Measurements from ENCODE around the gene EGFR.
"Not testable (repeated sequence)": the region's sequence is repeated elsewhere in the genome, so short reads cannot be mapped to it uniquely, and the experiment has no call there.

EGFR gene

DNA sequence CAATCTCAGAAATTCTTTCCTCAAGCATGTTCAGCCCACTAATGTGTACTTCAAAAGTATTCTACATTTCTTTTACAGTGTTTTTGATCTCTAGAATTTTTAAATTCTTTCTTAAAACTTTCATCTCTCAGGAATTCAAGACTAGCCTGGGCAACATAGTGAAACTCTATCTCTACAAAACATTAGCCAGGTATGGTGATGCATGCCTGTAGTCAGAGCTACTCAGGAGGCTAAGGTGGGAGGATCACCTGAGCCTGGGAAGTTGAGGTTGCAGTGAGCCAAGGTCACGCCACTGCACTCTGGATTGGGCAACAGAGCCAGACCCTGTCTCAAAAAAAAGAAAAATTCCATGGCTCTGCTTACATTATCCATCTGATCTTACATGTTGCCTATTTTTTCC is 5.0 kb upstream of the EGFR start:
- no peak for DNase-seq

DNA sequence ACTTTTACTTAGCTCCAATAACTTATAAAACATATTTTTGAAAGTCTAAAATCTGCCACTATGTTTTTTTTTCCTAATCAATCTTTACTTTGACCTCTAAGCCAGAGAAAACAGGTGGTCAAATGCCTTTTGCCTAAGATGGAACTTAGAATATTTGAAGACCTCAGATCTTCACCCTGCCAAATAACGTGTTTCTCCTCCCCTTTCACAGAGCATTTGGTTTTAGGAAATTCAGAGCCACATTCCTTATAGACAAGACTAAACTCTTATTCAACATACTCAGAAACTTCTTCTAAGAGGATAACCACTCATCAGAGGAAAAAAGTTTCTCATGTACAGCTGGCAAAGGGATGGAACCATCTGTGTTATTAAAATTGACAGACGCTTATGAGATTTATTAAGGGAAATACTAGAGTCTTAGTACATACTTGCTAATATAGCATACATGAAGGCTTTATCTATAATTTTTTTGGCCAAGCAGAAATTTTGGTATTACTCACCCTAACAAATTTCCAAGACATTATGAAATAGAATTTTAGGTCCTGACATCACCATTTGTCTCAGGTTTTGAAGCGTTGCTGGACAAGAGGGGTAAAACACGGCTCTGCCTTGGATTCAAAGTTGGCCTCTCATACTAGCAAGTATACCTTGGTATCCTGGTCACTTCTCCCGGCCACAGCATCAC is 2.6 kb upstream of the EGFR start:
- no peak for DNase-seq

DNA sequence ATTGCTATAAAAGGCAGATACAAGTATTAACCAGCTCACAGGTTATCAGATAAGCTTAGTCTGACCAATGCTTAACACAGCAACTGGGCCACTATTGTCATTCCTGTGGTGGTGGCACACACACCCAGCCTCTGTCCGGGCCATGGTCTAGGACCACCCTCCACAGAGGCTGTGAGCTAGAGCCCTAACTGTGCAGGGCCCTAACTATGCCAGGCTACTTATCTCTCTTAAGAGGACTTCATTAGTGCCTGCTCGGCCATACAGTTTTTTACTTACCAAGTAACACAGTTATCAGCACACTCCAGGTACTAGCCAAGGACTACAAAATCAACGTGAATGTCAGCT is 2.1 kb upstream of the EGFR start:
- DNase-seq, result no peak

DNA sequence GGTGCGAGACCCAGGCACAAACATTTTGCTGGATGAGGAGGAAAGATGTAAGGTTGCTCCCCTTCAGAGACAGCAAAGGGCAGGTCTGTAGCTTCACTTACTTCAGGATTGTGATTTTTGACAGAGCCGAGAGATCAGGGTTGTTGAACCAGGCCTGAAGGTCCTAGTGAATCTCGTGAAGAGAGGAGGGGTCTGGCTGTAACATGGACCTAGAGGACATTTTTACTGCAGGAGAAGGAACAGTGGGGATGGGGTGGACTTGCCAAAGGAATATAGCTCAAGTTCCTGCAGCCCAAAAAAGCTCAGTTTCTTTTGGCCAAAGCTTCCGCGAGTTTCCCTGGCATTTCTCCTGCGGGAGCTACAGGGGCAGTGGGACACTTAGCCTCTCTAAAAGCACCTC is 976 bp upstream of the EGFR start:
- no peak for DNase-seq

DNA sequence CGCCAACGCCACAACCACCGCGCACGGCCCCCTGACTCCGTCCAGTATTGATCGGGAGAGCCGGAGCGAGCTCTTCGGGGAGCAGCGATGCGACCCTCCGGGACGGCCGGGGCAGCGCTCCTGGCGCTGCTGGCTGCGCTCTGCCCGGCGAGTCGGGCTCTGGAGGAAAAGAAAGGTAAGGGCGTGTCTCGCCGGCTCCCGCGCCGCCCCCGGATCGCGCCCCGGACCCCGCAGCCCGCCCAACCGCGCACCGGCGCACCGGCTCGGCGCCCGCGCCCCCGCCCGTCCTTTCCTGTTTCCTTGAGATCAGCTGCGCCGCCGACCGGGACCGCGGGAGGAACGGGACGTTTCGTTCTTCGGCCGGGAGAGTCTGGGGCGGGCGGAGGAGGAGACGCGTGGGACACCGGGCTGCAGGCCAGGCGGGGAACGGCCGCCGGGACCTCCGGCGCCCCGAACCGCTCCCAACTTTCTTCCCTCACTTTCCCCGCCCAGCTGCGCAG is 424 bp downstream of the EGFR start:
- no peak for DNase-seq

DNA sequence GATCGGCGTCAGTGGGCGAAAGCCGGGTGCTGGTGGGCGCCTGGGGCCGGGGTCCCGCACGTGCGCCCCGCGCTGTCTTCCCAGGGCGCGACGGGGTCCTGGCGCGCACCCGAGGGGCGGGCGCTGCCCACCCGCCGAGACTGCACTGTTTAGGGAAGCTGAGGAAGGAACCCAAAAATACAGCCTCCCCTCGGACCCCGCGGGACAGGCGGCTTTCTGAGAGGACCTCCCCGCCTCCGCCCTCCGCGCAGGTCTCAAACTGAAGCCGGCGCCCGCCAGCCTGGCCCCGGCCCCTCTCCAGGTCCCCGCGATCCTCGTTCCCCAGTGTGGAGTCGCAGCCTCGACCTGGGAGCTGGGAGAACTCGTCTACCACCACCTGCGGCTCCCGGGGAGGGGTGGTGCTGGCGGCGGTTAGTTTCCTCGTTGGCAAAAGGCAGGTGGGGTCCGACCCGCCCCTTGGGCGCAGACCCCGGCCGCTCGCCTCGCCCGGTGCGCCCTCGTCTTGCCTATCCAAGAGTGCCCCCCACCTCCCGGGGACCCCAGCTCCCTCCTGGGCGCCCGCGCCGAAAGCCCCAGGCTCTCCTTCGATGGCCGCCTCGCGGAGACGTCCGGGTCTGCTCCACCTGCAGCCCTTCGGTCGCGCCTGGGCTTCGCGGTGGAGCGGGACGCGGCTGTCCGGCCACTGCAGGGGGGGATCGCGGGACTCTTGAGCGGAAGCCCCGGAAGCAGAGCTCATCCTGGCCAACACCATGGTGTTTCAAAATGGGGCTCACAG is 1.1 kb downstream of the EGFR start:
- DNase-seq, result no peak

DNA sequence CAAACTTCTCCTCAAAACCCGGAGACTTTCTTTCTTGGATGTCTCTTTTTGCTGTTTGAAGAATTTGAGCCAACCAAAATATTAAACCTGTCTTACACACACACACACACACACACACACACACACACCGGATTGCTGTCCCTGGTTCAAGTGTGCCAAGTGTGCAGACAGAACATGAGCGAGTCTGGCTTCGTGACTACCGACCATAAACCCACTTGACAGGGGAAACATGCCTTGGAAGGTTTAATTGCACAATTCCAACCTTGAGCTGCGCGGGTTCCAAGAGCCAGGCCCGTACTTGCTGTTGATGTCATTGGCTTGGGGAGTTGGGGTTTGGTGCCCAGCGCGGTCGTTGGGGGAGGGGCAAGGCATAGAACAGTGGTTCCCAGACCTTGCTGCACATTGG is 1.7 kb downstream of the EGFR start:
- no peak for DNase-seq

DNA sequence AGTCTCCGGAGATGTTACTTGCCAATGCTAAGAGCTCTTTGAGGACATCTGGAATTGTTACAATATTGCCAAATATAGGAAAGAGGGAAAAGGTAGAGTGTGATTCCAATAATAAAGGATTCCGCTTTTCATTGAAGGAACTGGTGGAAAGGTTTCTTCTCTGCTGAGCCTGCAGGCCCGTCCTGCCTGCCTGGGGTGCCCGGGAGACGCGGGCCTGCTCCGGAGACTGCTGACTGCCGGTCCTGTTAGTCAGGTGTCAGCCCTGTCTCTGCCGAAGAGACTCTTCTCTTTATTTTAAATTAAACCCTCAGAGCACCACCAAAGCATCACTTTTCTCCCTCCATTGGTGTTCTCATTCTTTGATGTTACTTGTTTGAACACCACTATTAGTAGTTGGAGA is 2.2 kb downstream of the EGFR start:
- DNase-seq, result no peak

DNA sequence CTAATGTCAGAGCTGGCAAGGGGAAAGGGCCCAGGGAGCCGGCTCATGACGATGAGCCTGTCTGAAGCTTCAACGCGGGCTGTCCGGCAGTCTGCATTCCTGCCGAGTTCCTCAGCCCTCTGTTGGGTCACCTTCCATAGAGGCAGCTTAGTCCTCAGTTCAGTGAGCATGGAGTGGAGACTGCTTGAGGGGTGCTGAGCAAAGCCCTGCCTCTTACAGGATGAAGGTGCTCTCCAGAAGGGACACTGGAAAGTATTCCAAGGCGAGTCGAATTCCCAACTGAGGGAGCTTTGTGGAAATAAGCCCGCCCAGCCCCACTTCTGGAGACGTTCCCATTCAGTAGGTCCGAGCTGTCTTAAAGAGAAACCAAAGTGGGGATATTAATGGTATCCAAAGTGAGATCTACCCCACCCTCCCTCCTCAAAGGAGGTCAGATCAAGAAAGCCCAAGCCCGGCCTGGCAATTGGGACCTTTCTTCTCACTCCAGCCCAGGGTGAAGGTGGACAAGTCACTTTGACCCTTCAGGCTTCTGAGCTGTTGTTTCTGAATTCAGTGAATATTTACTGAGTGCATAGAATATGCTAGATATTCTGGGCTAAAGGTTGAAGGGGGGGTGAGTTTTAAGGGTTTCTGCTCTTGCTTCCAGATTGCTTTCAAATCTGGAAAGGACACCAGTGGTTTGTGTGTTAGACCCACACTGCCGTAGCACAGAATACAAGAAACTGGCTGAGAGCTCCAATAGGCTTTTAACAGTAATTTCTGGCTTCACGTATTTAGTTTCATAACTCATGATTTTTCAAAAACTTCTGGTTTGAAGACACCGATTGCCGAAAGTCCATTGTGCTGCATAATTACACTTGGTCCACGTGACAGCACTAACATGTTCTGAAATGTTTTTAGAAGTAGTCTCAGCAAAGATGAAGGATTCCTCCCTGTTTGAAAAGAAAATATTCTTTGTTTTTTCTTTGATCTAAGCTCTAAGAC is 3.5 kb downstream of the EGFR start:
- DNase-seq, result no peak

DNA sequence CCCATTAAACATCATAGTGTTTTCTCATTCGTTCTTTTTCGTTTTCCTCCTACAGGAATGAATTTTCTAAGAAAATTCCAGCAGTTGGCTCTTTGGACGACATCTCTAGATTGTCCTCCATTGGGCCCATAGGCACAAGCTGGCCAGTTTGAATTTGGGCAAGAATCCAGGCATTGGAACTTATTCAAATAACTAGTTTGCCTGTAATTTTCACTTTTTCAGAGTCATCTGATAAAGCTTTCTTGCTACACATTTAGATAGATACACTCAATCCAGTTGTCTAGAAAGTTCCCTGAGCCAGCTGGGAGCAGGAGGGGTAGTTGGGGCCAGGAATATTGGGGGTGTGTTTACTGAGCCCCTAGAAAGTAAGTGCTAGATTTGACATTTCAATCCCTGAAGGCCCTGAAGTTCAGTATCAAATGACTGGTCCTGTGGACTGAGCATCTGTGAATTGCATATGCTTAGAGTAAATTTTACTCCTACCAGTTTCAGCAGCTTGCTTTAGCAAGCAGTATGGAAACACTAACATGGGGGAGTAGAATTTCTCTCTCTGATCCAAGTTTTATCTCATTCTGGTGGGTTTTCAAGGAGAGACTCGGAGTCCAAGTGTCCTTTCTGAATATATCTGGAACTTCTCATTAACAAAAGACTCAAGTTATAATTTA is 5.2 kb downstream of the EGFR start:
- no peak for DNase-seq

DNA sequence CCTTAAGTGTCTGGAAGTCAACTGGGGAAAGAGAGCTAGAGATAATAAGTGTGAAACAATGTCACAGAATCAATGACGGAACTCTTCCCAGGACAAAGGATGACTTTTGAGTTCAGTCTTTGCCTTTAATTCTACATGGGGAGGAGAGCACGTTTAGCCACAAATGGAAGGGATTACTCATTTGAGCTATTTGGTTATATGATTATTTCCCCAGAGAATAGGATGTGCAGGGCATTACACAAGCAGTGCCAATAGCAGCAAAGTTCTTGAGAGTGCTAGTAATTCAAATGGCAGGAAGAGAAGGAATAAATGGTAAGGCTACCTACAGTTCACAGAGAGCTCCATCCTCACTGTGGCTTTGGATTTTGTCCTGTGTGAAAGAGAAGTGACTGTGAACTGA is 6.0 kb downstream of the EGFR start:
- DNase-seq, result no peak

DNA sequence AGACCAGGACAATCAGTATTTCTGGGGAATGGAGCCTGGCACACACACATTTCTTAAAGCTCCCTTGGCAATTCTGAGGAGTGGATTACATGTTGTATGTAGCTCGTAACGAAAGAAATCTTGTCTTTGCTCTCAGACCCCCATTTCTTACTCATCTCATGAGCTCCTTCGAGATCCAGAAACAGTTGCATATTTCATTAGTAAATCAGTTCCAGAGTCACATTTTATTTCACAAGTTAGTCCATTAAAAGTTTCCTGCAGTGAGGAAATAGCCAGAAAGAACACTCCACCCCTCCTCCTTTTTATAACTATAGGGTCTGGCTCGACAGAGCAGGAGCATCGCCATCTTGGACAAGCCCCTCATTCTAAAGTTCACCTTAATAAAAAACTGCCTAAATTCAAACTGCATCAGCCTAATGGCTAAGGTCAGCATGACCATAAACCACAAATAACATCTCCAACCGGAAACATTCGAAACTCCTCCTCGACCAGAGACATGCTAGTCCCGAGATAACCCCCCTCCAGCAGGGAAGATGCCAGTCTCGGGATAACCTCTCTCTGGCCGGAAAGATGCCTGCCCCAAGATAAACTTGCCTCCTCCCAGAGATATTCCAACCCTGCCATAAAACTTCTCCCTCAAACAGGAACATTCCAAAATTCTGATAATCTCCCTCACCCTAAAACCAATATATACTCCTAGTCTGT is 7.4 kb downstream of the EGFR start:
- DNase-seq, result no peak

DNA sequence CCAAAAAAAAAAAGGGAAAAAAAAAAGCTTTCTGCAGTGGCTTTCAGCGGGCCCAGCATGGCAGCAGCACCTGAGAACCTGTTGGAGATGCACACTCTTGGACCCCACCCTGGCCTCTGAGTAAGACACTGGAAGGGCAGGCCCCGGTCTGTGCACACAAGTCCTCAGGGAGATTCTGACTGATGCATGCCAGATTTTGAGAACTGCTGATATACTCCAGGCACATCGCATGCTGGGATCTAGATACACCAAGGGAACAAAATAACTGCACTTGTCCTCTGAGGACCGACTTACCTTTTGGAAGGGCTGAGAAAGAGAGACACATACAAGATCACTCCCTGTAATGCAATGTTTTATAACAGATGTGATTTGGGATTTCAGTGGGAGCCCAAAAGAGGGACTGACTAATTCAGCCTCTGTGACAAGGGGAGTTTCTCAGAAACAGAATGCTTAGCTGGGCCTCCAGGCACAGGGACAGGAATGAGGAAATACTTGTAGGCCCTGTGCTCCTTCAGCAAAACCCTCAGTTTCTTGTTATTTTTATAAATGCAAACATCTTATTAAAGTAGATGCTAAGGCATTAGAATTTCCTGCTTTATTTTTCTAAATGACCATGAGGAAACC is 8.2 kb downstream of the EGFR start:
- DNase-seq, result no peak

DNA sequence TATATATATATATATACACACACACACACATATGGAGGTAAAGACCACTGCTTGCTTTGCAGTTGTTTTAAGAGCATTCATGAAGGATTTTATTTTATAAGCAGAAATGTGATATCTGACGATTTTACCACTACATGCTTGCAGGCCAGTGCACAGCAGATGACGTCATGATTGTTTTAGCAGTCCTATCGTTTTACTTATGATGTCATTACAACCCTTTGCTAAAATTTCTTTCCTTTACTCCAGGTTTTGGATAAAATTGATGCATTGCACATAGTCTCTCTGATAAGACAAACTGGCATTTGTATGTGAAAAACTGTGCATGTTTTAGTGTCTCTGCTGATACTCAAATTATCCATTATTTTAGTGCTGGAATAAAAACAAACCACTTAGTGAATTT is 9.2 kb downstream of the EGFR start:
- DNase-seq, result no peak

DNA sequence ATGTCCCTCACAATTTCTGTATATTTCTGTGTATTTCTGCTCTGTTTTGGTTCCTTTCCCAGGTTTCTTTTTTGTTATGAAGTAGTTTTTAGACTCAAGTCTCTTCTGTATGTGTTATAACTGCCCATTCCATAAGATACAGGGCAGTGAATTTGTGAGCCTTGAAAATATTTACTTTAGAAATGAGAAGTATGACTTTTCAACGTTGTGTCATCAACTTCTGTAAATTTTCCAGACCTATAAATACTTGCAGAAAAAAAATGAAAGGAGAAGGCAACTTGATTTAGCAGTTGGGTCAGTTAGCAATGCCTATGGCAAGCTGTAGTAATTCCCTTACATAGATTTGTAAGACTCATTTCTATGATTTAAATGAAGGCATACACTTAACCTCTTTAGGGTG is 11.5 kb downstream of the EGFR start:
- no peak for DNase-seq

DNA sequence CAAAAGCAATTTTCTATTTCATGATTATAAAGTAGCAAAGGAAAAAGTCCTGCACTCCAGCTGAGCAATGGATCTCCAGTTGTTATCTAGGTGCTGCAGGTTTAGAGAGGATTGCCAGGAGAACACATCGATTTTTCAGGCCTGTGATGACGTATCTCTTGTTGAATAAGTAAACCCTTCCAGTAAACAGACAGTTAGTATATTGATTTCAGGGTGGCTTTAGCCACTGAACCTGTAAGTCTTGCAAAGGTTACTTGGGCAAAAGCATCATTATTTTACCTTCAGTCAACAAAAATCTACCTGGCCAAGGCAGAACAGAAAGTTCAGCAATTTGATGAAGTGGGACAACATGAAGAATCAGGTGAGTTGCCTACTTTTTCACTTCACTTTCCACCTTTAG is 12.3 kb downstream of the EGFR start:
- DNase-seq, result no peak

DNA sequence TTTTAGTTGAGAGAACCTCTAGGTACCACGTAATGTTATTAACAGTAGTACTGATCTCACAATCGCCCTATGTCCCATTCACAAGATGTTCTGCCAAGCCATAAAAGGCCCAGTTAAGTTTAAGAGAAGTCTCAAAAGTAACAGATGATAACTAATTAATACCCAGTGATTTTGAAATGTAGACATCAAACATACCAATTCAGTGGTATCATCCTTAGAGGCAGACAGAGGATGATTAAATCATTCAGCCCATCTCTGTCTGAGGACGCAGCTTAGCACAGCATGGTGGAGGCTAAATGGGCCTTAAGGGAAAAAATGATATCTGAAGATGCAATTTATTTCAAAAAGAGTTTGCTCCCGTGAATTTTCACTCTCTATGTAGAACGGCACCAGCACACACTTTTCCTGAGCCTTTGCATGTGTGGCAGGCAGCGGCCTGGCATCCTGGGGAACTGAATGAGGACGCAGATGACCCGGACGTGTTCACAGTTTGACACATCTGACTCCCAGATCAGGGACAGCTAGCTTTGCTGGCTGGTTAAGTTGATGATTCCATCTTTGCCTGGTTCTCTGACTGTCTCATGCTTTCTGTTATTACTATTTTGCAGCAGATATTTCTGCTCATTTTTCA is 13.4 kb downstream of the EGFR start:
- DNase-seq, result no peak

DNA sequence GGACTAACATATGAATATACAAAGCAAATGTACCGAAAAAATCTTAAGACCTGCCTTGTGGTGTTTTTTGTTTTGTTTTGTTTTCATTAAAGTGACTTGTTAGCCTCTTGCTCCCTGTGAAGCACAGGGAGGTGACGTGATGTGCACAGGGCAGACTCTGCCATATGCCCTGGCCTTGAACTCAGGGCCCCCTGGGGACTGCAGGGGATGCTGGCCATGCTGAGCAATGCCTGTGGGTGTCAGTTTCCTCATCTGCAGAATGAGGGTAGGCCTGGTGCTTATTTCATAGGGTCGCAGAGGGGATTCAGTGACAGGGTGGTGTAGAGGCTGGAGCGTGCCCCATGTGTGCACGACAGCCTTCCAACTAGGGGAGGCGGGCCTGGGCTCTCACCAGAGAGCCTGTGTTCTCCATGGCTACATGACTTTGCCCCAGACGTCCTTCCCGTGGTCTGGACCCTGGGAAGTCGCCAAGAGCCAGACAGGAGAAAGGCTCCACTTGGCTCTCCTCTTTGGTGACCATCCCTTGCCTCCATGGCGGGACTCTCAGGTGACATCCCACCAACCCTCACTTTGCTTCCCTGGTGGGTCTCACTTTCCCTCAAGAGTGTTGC is 14.5 kb downstream of the EGFR start:
- DNase-seq, result no peak

DNA sequence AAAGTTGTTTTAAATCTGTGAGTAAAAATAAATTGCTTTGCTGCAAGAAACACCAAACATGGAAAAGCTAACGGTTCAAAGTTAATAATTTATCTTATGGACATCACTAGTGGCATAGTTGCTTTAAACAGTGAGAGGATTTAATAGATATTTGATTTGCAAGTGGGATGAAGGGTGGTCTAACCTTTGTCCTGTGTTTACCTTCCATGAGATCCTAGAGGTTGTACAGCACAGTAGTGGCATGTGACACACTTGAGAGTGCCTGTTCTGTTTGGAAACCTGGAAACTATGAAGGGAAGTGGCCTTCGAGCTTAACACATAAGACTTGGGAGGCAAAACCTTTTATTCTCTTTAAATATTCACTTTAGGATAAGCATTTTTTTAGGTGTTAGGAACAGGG is 16.0 kb downstream of the EGFR start:
- no peak for DNase-seq

DNA sequence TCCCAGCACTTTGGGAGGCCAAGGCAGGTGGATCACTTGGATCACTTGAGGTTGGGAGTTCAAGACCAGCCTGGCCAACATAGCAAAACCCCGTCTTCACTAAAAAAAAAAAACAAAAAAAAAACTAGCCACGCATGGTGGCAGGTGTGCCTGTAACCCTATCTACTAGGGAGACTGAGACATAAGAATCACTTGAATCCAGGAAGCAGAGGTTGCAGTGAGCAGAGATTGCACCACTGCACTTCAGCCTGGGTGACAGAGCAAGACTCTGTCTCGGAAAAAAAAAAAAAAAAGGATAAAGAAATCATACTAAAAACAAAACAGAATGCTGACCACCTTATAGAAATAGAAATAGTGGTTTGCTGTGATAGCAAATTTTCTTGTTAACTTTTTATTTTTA is 16.6 kb downstream of the EGFR start:
- DNase-seq, result not testable (repeated sequence)
